ENCODE data around the gene TP53BP2.

Gene TP53BP2

DNA sequence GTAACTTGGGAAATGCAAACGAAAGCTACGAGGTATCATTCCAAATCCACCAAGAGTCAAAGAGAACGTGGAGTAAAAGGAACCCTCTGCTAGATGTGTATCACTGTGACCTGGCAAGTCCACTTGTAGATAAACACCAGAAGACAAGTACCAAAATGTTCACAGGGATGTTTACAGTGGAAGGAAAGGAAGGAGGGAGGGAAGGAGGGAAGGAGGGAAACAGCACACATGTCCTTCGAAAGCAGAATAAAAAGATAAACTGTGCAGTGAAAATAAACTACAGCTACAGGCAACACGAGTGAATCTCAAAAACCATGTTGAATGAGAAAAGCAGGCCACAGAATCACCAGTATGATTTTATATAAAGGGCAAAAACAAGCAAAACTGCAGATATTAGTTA lies 59.9 kb downstream of the TP53BP2 start:
- no peak overlapping the region for H3K4me3 ChIP-seq (IDR thresholded peaks at IDR 0.05; ENCODE audit: insufficient read depth, low read depth, low read length)
- H3K27ac ChIP-seq = no peak overlapping the region
- H3K9ac ChIP-seq = no peak overlapping the region
- no peaks in the 10 kb centered on the region for H3K27me3 ChIP-seq (ENCODE audit: insufficient read depth, low read depth)
- H3K36me3 ChIP-seq (ENCODE audit: insufficient read depth) = no peaks in the 10 kb centered on the region
- H3K4me2 ChIP-seq = no peak overlapping the region
- TF ChIP-seq, protein P1, sequence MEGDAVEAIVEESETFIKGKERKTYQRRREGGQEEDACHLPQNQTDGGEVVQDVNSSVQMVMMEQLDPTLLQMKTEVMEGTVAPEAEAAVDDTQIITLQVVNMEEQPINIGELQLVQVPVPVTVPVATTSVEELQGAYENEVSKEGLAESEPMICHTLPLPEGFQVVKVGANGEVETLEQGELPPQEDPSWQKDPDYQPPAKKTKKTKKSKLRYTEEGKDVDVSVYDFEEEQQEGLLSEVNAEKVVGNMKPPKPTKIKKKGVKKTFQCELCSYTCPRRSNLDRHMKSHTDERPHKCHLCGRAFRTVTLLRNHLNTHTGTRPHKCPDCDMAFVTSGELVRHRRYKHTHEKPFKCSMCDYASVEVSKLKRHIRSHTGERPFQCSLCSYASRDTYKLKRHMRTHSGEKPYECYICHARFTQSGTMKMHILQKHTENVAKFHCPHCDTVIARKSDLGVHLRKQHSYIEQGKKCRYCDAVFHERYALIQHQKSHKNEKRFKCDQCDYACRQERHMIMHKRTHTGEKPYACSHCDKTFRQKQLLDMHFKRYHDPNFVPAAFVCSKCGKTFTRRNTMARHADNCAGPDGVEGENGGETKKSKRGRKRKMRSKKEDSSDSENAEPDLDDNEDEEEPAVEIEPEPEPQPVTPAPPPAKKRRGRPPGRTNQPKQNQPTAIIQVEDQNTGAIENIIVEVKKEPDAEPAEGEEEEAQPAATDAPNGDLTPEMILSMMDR (conservative IDR thresholded peaks at IDR 0.05; ENCODE audit: low read depth, low read length) = no peak
- no peaks in the 10 kb centered on the region for H4K20me1 ChIP-seq (ENCODE audit: insufficient read depth)
- no peaks in the 10 kb centered on the region for H3K79me2 ChIP-seq (ENCODE audit: insufficient read depth, low read depth)
- no peaks in the 10 kb centered on the region for H3K4me1 ChIP-seq (ENCODE audit: low read depth, poor library complexity, severe bottlenecking)
- H2AFZ ChIP-seq (ENCODE audit: low read depth) = no peak overlapping the region

DNA sequence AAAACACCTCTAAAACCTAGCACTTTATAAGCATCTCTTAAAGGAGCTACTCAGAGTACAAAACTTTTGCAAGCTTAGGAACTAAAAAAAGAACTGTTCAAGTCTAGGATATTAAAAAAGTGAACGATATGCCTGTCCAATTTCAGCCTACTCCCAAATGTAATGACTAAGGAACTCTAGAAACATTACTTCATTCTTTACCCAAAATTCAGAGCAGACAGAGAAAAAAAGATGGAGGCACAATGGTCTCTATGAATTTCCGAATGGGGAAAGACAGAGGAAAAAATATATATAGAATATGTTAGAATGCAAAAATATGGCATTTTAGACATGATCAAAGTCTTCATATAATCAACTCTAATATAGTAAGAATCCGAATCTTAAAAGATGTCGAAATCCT lies 61.2 kb downstream of the TP53BP2 start:
- no peak overlapping the region for H3K4me3 ChIP-seq (IDR thresholded peaks at IDR 0.05; ENCODE audit: insufficient read depth, low read depth, low read length)
- H3K36me3 ChIP-seq (ENCODE audit: insufficient read depth) = no peaks in the 10 kb centered on the region
- TF ChIP-seq, protein P1 (conservative IDR thresholded peaks at IDR 0.05; ENCODE audit: low read depth, low read length) = no peak
- no peaks in the 10 kb centered on the region for H3K79me2 ChIP-seq (ENCODE audit: insufficient read depth, low read depth)
- H2AFZ ChIP-seq (ENCODE audit: low read depth) = no peak overlapping the region
- no peaks in the 10 kb centered on the region for H4K20me1 ChIP-seq (ENCODE audit: insufficient read depth)
- no peak overlapping the region for H3K9ac ChIP-seq
- H3K27ac ChIP-seq = no peak overlapping the region
- no peaks in the 10 kb centered on the region for H3K4me1 ChIP-seq (ENCODE audit: low read depth, poor library complexity, severe bottlenecking)
- no peaks in the 10 kb centered on the region for H3K27me3 ChIP-seq (ENCODE audit: insufficient read depth, low read depth)
- H3K4me2 ChIP-seq = no peak overlapping the region

DNA sequence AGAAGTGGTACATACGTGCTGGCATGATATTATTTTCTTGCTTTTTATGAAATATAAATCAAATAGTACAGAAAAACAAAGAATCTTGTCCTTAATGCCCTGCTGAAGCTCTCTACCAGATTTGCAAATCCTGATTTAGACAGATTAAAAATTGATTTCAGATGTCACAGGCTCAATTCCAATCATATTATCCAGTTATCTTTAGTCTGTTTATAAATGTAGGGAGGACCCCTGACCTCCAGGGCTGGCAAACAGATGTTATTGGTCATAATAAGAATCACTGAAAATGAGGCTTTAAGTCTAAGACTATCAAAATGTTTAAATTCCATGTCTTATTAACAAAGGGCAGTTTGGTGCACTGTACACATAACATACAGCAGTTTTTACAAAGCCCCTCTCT lies 62.1 kb downstream of the TP53BP2 start:
- Histone ChIP-seq H3K4me2 (no peak overlapping the region), H3K4me1 (ENCODE audit: low read depth, poor library complexity, severe bottlenecking) (no peaks in the 10 kb centered on the region), H3K27ac (no peak overlapping the region), H3K9ac (no peak overlapping the region), H4K20me1 (ENCODE audit: insufficient read depth) (no peaks in the 10 kb centered on the region), H3K36me3 (ENCODE audit: insufficient read depth) (no peaks in the 10 kb centered on the region), H3K79me2 (ENCODE audit: insufficient read depth, low read depth) (no peaks in the 10 kb centered on the region), H2AFZ (ENCODE audit: low read depth) (no peak overlapping the region), H3K27me3 (ENCODE audit: insufficient read depth, low read depth) (no peaks in the 10 kb centered on the region), H3K4me3 (IDR thresholded peaks at IDR 0.05; ENCODE audit: insufficient read depth, low read depth, low read length) (no peak overlapping the region)
- TF ChIP-seq, protein P1 (conservative IDR thresholded peaks at IDR 0.05; ENCODE audit: low read depth, low read length) = no peak

- no peaks in the 10 kb centered on the region for H3K36me3 ChIP-seq (ENCODE audit: insufficient read depth)
- TF ChIP-seq, protein P1 (conservative IDR thresholded peaks at IDR 0.05; ENCODE audit: low read depth, low read length) = no peak
Measured at GRCh38 chr1:223780949-223781348, 64.8 kb downstream of the TP53BP2 start.

More at GRCh38 chr1:223780949-223781348, 64.8 kb downstream of the TP53BP2 start:
- no peak overlapping the region for H2AFZ ChIP-seq (ENCODE audit: low read depth)
- H3K4me1 ChIP-seq (ENCODE audit: low read depth, poor library complexity, severe bottlenecking) = no peaks in the 10 kb centered on the region
- H3K9ac ChIP-seq = no peak overlapping the region
- H3K4me3 ChIP-seq (IDR thresholded peaks at IDR 0.05; ENCODE audit: insufficient read depth, low read depth, low read length) = no peak overlapping the region
- no peaks in the 10 kb centered on the region for H3K27me3 ChIP-seq (ENCODE audit: insufficient read depth, low read depth)
- no peak overlapping the region for H3K27ac ChIP-seq
- no peak overlapping the region for H3K4me2 ChIP-seq
- H4K20me1 ChIP-seq (ENCODE audit: insufficient read depth) = no peaks in the 10 kb centered on the region
- no peaks in the 10 kb centered on the region for H3K79me2 ChIP-seq (ENCODE audit: insufficient read depth, low read depth)

All from KMS-11 (cell line).